ENCODE results near the gene ZIC3. TPM values are rescaled to one million over a fixed set of nuclear protein-coding genes. Genes with fewer than 3 reads are reported as not detected.
A peak's percentile ranks its signal among the peaks of the same experiment; 100 is the strongest.

The ZIC3 gene
- total RNA-seq: not detected

GRCh38 chrX:137565921-137566745 is at the start of gene ZIC3:
Gene ZIC3 (plus strand): TSS chrX:137566127. CDS start chrX:137566692, 565 bp downstream.
- Histone ChIP-seq H3K9me3 (no peaks in the 10 kb centered on the region), H3K27ac (no peak within 1 kb of the TSS), H3K27me3 (peaks cover 25% of the 10 kb centered on the region), H3K4me3 (replicated peaks in 1 of 3) (peak within 1 kb of the TSS in 2 of 3 donors; percentile 22 to 26), H3K36me3 (no peaks in the 10 kb centered on the region), H3K4me1 (peaks cover 7 to 18% of the 10 kb centered on the region in 2 donors)
- intact Hi-C loops (cut with DNase I): no loop called here
- 1 to 2% methylated on average over 19 to 28 of the region's 69 CpGs for WGBS, 2 donors
- peak; percentile 50 to 61 for DNase-seq
- TF ChIP-seq CTCF (IDR thresholded peaks at IDR 0.05) (no peak), POLR2A (IDR thresholded peaks at IDR 0.05) (no peak)

- H3K4me3 ChIP-seq (replicated peaks in 1 of 3): no peak overlapping the region
- WGBS, 2 donors: 70 to 85% methylated on average over 3 of the region's 3 CpGs
- no peaks in the 10 kb centered on the region for H3K27me3 ChIP-seq
- no peaks in the 10 kb centered on the region for H3K4me1 ChIP-seq
- no peaks in the 10 kb centered on the region for H3K36me3 ChIP-seq
- H3K27ac ChIP-seq: no peak overlapping the region
- intact Hi-C loops (cut with DNase I): no loop called here
- no peak for DNase-seq
- H3K9me3 ChIP-seq: no peaks in the 10 kb centered on the region
- no peak for TF ChIP-seq CTCF (IDR thresholded peaks at IDR 0.05)
- TF ChIP-seq POLR2A (IDR thresholded peaks at IDR 0.05): no peak
Measured at GRCh38 chrX:137519459-137519858, 46.5 kb upstream of the ZIC3 start.

GRCh38 chrX:137545711-137546651 is 19.9 kb upstream of the ZIC3 start:
- H3K27me3 ChIP-seq: peaks cover 10% of the 10 kb centered on the region

GRCh38 chrX:137547291-137547690 is 18.6 kb upstream of the ZIC3 start:
- Histone ChIP-seq H3K9me3 (no peaks in the 10 kb centered on the region), H3K27me3 (peaks cover 10% of the 10 kb centered on the region), H3K27ac (no peak overlapping the region), H3K4me1 (no peaks in the 10 kb centered on the region), H3K36me3 (no peaks in the 10 kb centered on the region), H3K4me3 (replicated peaks in 1 of 3) (no peak overlapping the region)
- intact Hi-C loops (cut with DNase I): no loop called here
- TF ChIP-seq CTCF (IDR thresholded peaks at IDR 0.05) (no peak), POLR2A (IDR thresholded peaks at IDR 0.05) (no peak)
- WGBS, 2 donors: 10% methylated on average over 2 of the region's 28 CpGs
- DNase-seq: no peak

More at GRCh38 chrX:137545711-137546651, 19.9 kb upstream of the ZIC3 start:
- TF ChIP-seq CTCF (IDR thresholded peaks at IDR 0.05) (no peak), POLR2A (IDR thresholded peaks at IDR 0.05) (no peak)
- Histone ChIP-seq H3K27ac (no peak overlapping the region), H3K36me3 (no peaks in the 10 kb centered on the region), H3K9me3 (no peaks in the 10 kb centered on the region), H3K4me1 (no peaks in the 10 kb centered on the region), H3K4me3 (replicated peaks in 1 of 3) (no peak overlapping the region)
- intact Hi-C loops (cut with DNase I): no loop called here
- 6 to 14% methylated on average over 13 to 23 of the region's 45 CpGs for WGBS, 2 donors
- DNase-seq: no peak

Measured in thyroid gland (tissue), 4 donors.